OCI-LY7 (cell line): ENCODE data around the gene MIPEP.

Source experiments
- EZH2phosphoT487 ChIP-seq: fragments of 200-600 bp; sonication (generic); IDR thresholded peaks from 2 replicates; pipeline ENCODE4 v1.6.1; 2018; ENCODE audit warnings: low read depth, borderline replicate concordance, mild to moderate bottlenecking, mixed run types, antibody characterized with exemption, low read length, moderate library complexity, mixed read lengths
- TF ChIP-seq, protein P1 (sequence below): fragments of 200-600 bp; sonication (generic); conservative IDR thresholded peaks from 2 replicates; pipeline ENCODE4 v1.5.1; 2014; ENCODE audit warnings: mild to moderate bottlenecking, antibody characterized with exemption, low read length, moderate library complexity, mixed read lengths

DNA sequence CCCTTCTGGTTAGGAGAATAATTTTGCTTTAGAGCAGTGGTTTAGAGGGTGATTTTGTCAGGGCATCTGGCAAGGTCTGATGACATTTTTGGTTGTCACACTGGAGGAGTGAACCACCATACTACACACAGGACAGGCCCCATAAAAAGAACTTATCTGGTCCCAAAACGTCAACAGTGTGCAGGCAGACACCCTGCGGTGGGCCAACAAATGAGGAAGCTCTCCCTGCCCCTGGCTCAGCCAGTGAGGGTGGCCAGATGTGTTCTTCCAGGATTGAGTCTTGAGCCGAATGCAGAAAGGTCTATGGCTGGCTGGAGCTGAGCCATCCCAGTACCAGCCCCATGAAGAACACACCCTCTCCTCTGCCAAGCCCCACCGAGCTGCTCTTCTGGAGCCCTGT lies 149.2 kb downstream of the MIPEP start:
- TF ChIP-seq, protein P1, sequence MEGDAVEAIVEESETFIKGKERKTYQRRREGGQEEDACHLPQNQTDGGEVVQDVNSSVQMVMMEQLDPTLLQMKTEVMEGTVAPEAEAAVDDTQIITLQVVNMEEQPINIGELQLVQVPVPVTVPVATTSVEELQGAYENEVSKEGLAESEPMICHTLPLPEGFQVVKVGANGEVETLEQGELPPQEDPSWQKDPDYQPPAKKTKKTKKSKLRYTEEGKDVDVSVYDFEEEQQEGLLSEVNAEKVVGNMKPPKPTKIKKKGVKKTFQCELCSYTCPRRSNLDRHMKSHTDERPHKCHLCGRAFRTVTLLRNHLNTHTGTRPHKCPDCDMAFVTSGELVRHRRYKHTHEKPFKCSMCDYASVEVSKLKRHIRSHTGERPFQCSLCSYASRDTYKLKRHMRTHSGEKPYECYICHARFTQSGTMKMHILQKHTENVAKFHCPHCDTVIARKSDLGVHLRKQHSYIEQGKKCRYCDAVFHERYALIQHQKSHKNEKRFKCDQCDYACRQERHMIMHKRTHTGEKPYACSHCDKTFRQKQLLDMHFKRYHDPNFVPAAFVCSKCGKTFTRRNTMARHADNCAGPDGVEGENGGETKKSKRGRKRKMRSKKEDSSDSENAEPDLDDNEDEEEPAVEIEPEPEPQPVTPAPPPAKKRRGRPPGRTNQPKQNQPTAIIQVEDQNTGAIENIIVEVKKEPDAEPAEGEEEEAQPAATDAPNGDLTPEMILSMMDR, result no peak
- no peak for TF ChIP-seq EZH2phosphoT487
